Activated naive CD4-positive, alpha-beta T cell treated with anti-CD3 and anti-CD28 coated beads, Interleukin-2, amount 50 U/mL, for 24 hours (primary cell): ENCODE data around the gene ACSF3.
"Not testable (repeated sequence)": the region's sequence is repeated elsewhere in the genome, so short reads cannot be mapped to it uniquely, and the experiment has no call there.

ENCODE experiments used
- H3K27ac Mint-ChIP-seq: one replicate; pipeline ENCODE4 v1.8.0; 2021; ENCODE audit warnings: mild to moderate bottlenecking, mixed read lengths
- H3K27me3 Mint-ChIP-seq: one replicate; pipeline ENCODE4 v1.8.0; 2021; ENCODE audit warnings: mixed read lengths
- H3K36me3 Mint-ChIP-seq: one replicate; pipeline ENCODE4 v1.8.0; 2021; ENCODE audit warnings: mixed read lengths
- H3K4me1 Mint-ChIP-seq: one replicate; pipeline ENCODE4 v1.8.0; 2021; ENCODE audit warnings: mixed read lengths
- H3K4me3 Mint-ChIP-seq: one replicate; pipeline ENCODE4 v1.8.0; 2021; ENCODE audit warnings: mild to moderate bottlenecking, mixed read lengths
- H3K9me3 Mint-ChIP-seq: one replicate; pipeline ENCODE4 v1.8.0; 2021; ENCODE audit warnings: mixed read lengths

The ACSF3 gene

DNA sequence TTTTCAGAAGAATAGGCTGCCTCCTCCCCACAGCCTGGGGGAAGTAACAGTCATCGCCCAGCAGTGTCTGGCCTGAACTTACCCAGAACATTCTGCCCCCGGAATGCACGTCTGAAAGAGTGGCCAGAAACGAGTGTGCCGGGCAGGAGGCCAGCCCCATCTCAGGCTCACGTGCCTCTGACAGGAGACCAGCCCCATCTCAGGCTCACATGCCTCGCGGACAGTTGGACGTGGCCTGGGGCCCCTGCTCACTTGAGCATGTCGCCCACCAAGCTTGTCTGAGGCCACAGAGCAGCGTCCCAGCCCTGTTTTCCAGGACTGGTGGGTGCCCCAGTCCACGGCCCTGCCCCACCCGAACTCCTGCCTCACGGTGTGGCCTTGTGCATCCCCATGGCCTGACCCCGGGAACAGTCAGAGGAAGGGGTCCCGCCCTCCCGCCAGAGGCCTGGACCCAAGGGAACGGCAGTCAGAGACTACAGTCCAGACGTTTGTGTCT, 61.6 kb downstream of the ACSF3 start:
- Mint-ChIP-seq H3K4me1 (no peaks in the 10 kb centered on the region), H3K4me3 (no peak overlapping the region), H3K9me3 (no peaks in the 10 kb centered on the region), H3K36me3 (peaks cover 2% of the 10 kb centered on the region), H3K27ac (no peak overlapping the region), H3K27me3 (no peaks in the 10 kb centered on the region)

DNA sequence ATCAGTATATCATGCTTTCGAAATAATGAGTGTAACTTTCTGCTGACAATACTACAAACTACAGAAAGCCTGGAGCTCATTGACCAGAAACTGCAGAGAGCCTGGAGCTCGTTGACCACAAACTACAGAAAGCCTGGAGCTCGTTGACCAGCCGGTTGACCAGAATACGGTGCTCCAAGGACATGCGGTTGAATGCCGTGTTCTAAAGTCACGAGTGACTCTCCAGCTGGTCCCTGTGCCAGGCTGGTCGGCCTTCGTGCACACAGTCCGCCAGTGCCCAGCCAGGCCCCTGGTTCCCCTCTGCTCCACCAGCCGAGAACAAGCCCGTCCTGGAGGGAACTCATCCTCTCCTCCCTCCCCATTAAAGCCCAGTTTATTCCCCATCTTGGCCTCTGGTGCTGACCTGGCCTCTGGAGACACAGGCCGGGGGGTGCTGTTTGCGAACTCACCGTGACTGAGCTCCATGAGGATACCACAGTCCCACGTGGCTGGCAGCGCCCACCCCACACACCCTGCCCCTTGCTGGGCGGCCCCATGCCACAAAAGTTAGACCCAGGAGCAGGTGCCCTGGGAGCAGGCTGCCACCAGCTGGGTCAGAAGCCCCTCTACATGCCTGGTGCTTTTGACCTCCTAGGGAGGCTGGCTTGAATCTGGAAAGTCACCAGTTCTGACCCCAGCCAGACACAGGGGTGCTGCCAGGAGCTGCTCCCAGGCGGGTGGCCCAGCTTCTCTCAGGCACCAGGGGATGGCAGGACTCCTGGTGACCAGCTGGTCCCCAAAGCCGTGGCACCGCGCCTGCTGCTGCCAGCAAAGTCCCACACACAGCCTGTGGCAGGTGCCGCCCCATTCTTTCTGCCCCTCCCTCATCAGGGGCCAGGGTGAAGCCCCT, 62.4 kb downstream of the ACSF3 start:
- Mint-ChIP-seq H3K9me3 (no peaks in the 10 kb centered on the region), H3K4me3 (no peak overlapping the region), H3K27ac (no peak overlapping the region), H3K36me3 (peaks cover 2% of the 10 kb centered on the region), H3K27me3 (no peaks in the 10 kb centered on the region), H3K4me1 (no peaks in the 10 kb centered on the region)

DNA sequence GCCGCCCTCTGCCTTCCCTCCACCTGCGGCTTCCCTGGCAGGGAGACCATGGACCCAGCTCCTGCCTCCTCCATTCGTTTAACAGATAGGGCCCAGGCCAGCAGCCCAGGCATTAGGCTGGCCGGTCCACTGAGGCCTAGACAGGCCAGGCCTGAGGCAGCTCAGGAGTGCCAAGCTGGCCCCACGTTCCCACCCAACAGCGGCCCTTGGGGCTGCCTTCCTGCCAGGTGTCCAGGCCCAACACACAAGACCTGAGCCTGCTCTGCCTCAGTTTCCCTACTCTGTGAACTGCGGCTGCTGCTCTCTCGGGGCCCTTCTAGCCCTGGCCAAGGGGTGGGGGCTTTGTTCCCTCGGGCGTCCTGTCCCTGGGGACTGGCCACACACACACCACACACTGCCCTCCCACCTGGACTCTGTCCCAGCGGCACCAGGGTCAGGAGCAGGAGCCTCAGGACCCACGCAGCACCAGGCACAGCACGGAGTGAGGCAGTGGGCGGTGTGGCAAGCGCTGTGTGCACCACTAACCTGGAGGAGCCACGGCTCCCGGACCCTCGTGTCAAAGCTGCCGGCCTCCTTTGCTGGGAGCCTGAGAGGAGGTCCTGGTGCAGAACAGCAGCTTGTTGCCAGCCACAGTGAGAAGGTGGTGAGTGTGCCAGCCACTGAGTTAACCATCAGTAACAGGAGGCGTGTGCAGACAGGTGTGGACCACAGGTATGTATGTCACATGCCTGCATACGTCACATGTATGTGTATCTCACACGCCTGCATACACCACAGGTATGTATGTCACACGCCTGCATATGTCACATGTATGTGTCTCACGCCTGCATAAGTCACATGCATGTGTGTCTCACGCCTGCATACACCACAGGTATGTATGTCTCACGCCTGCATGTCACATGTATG, 63.3 kb downstream of the ACSF3 start:
- peaks cover 2% of the 10 kb centered on the region for H3K36me3 Mint-ChIP-seq
- H3K9me3 Mint-ChIP-seq = no peaks in the 10 kb centered on the region
- no peaks in the 10 kb centered on the region for H3K27me3 Mint-ChIP-seq
- H3K4me3 Mint-ChIP-seq = no peak overlapping the region
- no peaks in the 10 kb centered on the region for H3K4me1 Mint-ChIP-seq
- H3K27ac Mint-ChIP-seq = no peak overlapping the region

DNA sequence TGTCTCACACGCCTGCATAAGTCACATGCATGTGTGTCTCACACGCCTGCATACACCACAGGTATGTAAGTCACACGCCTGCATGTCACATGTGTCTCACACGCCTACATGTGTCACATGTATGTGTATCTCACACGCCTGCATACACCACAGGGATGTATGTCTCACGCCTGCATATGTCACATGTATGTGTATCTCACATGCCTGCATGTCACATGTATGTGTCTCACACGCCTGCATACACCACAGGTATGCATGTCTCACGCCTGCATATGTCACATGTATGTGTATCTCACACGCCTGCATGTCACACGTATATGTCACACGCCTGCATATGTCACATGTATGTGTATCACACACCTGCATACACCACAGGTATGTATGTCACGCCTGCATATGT, 64.1 kb downstream of the ACSF3 start:
- Mint-ChIP-seq H3K36me3 (no peaks in the 10 kb centered on the region), H3K4me1 (no peaks in the 10 kb centered on the region), H3K27me3 (no peaks in the 10 kb centered on the region), H3K4me3 (no peak overlapping the region), H3K27ac (peak overlapping the region; percentile 12), H3K9me3 (no peaks in the 10 kb centered on the region)

DNA sequence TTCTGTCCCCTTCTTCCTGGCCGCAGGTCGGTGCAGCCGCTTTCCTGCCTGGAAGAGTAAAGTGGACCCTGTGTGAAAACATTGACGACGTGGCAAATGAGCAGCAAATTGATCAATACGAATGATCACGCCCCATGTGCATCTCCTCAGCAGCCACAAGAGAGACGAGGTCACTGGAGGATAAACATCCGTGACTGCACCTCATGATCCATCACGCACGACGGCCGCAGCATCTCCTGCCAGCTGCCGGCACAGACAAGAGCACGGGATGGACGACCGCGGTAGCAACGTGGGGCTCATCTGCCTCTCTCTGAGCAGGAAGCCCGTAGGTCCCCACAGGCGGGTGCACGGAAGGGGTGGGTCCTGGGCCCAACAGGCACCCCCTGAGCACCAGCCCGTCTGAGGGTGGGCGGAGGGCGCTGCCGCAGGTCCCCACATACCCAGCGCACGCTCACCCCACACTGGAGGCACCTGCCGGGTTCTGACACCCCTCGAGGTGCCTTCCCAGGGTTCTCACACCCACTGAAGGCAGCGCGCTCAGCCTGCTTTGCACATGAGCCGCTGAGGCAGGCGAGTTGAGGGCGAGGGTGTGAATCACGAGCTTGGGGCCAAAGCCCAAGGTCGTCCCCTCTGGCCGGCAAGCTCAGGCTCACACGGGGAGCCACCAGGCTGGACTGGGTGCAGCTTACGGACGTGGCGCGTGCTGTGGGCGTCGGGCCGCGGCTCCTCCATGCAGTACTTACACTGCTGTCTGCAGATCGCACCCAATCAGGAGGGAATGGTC, 65.6 kb downstream of the ACSF3 start:
- H3K4me3 Mint-ChIP-seq = no peak overlapping the region
- no peaks in the 10 kb centered on the region for H3K36me3 Mint-ChIP-seq
- no peaks in the 10 kb centered on the region for H3K9me3 Mint-ChIP-seq
- H3K27me3 Mint-ChIP-seq = no peaks in the 10 kb centered on the region
- no peaks in the 10 kb centered on the region for H3K4me1 Mint-ChIP-seq
- no peak overlapping the region for H3K27ac Mint-ChIP-seq

DNA sequence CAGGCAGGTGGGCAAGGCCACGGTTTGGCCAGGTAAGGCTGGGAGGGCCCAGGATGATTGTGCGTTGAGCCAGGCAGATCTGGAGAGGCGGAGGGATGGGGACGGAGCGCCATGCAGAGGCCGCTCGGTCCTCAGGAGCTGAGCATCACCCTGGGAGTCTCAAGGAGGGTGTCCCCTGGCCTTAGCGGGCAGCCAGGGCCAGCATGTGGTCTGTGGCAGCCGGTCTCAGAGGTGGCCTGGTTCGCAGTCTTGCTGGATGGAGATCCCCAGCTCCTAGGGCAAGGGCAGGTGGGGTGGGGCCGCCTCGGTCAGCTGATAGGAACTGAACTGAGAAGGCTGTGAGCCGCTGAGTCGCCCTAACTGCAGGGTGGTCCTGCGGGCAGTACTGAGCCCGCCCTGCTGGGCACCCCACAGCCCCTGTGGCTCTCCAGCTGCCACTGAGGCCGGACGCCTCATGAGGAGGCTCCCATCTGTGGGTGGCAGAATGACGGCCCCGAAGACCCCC, 66.2 kb downstream of the ACSF3 start:
- Mint-ChIP-seq H3K27ac (no peak overlapping the region), H3K9me3 (no peaks in the 10 kb centered on the region), H3K27me3 (no peaks in the 10 kb centered on the region), H3K4me1 (no peaks in the 10 kb centered on the region), H3K4me3 (no peak overlapping the region), H3K36me3 (no peaks in the 10 kb centered on the region)

DNA sequence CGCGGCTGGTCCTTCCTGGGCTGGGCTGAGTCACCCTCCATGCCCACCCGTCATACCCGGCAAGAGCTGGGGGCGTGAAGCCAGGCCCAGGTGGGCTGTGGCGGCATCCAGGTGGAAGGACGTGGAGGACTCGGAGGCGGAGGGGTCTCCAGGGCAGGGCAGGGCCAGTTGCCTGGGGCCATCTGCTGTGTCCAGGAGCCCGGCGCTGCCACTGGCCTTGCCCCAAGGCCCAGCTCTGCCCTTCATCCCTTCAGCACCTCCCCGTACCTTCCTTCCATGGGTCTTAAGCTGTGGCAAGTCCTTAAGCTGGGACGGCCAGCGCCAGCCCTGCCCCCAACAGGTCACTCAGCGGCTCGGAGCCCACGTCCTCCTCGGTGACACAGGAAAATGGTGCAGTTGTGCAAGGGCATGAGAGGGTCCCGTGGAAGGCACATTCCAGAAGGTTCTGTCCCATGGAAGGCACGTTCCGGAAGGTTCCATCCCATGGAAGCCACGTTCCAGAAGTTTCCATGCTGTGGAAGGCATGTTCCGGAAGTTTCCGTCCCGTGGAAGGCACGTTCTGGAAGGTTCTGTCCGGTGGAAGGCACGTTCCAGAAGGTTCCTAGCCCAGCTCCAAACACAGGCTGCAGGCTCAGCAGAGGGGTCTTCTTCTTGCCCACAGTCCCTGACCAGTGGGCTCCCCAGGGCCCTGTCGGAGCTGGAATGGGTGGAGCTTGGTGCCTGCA, 67.5 kb downstream of the ACSF3 start:
- no peaks in the 10 kb centered on the region for H3K36me3 Mint-ChIP-seq
- H3K9me3 Mint-ChIP-seq = no peaks in the 10 kb centered on the region
- no peak overlapping the region for H3K4me3 Mint-ChIP-seq
- no peaks in the 10 kb centered on the region for H3K4me1 Mint-ChIP-seq
- H3K27ac Mint-ChIP-seq = no peak overlapping the region
- no peaks in the 10 kb centered on the region for H3K27me3 Mint-ChIP-seq

DNA sequence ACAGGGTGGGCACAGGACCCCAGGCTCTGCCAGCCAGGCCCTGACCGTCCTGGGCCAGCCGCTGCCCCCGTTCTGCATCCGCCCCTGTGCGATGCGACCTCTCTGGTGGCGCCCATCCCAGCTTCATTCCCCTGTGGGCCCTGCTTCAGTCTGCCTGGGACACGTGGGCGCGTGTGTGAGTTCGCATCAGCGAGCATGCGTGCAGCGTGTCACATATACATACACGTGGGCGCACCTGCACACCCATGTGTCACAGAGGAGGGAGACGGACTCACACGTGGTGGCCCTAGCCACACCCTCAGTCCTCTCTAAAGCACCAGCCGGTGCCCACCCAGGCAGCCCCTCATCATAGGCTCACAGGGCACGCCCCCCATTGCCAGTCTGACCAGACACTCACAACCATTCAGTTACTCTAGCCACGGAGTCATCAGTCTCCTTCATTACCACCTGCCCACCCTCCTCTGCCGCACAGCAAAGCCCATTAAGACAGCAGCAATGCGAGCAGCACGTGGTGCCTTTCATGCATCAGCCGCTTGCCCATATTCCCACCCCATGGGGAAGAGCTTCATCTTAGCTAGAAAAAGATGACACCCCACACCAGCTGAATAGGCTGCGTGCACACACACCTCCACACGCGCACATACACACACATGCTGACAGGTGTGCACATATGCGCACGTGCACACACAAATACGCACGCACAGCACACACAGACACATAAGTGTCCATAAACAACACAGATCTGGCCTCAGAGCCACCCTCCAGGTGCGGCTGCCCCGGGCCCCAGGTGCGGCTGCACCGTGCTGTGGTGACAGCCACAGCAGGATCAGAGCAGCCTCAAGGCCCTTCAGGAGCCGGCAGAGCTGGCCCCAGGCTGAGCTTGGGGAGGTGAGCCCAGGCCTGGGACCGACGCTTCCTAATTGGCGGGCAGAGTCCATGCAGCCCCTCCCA, 68.4 kb downstream of the ACSF3 start:
- H3K9me3 Mint-ChIP-seq = no peaks in the 10 kb centered on the region
- H3K36me3 Mint-ChIP-seq = no peaks in the 10 kb centered on the region
- H3K27me3 Mint-ChIP-seq = no peaks in the 10 kb centered on the region
- H3K4me1 Mint-ChIP-seq = no peaks in the 10 kb centered on the region
- H3K27ac Mint-ChIP-seq = no peak overlapping the region
- H3K4me3 Mint-ChIP-seq = no peak overlapping the region

DNA sequence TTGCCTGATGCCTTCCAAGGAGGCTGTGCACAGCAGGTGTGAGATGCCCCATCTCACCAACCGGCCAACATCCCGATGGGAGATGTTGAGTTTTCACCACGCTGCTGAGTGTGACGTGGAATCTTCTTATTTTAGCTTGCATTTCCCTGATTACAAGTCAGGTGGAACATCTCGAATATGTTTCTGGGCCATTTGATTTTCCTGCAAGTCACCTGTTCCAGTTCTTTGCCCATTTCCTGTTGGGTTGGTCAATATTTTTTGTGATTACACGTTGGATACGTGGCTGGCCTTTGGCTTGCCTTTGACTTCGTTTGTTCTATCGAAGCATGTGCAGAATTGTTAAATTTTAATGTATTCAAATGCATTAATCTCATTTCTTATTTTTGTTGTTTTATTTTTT, 69.6 kb downstream of the ACSF3 start:
- Mint-ChIP-seq H3K36me3 (no peaks in the 10 kb centered on the region), H3K4me3 (no peak overlapping the region), H3K4me1 (no peaks in the 10 kb centered on the region), H3K27ac (no peak overlapping the region), H3K27me3 (no peaks in the 10 kb centered on the region), H3K9me3 (no peaks in the 10 kb centered on the region)

DNA sequence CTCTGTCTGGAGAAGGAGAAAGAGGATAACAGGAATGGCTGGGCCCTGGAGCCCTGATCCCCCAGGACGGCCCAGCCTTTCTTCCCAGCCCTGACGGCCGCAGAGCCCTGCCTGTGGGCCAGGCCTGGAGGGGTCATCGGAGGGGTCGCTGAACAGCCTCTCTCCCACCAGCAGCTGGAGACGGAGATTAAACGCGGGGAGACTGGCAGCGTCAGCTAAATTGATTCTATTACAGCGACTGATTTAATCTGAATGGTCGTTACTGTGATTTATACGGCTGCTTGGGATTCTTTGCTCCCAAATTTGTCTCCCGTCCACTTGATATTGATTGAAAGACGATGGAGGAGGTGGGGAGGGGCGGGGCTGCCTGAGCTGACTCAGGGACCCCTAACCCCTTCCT, 70.8 kb downstream of the ACSF3 start:
- no peak overlapping the region for H3K27ac Mint-ChIP-seq
- H3K9me3 Mint-ChIP-seq = no peaks in the 10 kb centered on the region
- H3K4me3 Mint-ChIP-seq = no peak overlapping the region
- H3K27me3 Mint-ChIP-seq = no peaks in the 10 kb centered on the region
- H3K4me1 Mint-ChIP-seq = no peaks in the 10 kb centered on the region
- H3K36me3 Mint-ChIP-seq = no peaks in the 10 kb centered on the region

DNA sequence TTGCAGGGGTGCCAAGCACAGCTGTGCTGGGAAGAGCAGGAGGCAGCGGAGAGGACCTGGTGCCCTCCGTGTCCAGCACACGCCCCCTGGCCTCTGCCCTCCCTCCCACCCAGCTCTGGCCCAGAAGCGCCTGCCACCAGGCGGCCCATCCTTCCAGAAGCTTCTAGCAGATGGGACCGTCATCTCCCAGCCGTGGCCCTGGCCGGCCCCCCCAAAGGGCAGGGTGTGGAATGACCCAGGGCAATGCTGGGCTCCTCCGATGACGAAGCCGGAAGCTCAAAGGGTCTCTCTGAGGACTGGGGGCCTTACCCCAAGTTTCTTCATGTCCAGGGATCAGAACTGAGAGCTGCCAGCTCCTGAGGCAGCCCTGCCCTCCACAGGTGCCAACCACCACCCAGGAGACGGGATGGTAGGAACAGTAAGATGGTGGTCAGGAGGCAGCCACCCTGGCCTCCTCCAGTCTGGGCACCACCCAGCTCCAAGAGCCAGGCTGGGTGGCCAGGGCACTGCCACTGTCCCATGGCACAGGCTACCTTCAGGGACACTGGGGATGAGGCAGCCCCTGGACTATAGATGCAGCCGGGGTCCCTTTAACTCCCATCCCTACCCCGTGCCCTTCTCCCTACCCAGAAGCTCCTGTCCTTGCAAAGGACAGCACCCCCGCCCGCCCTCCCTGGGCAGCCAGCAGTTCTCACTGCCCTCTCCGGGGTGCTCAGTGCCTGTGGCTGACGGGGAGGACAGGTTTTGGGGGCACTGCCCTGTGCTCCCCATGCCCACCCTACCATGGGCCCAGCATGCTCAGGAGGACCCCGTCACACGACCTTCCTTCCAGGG, 71.4 kb downstream of the ACSF3 start:
- no peaks in the 10 kb centered on the region for H3K9me3 Mint-ChIP-seq
- H3K4me3 Mint-ChIP-seq = no peak overlapping the region
- H3K36me3 Mint-ChIP-seq = no peaks in the 10 kb centered on the region
- no peaks in the 10 kb centered on the region for H3K4me1 Mint-ChIP-seq
- no peaks in the 10 kb centered on the region for H3K27me3 Mint-ChIP-seq
- no peak overlapping the region for H3K27ac Mint-ChIP-seq

DNA sequence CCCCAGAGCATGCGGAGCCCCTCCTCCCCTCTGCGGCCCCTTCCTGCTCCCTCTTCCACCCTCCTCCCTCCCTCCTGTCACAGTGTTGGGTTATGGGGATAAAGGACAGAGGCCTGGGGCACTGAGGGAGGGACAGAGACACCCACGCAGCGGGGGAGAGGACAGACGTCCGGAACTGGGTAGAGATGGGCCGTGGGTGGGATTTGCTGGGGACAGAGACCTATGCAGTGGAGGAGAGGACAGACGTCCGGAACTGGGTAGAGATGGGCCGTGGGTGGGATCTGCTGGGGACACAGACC, 72.0 kb downstream of the ACSF3 start:
- not testable (repeated sequence) for H3K9me3 Mint-ChIP-seq, H3K27me3 Mint-ChIP-seq, H3K4me3 Mint-ChIP-seq, H3K36me3 Mint-ChIP-seq, H3K27ac Mint-ChIP-seq, H3K4me1 Mint-ChIP-seq

DNA sequence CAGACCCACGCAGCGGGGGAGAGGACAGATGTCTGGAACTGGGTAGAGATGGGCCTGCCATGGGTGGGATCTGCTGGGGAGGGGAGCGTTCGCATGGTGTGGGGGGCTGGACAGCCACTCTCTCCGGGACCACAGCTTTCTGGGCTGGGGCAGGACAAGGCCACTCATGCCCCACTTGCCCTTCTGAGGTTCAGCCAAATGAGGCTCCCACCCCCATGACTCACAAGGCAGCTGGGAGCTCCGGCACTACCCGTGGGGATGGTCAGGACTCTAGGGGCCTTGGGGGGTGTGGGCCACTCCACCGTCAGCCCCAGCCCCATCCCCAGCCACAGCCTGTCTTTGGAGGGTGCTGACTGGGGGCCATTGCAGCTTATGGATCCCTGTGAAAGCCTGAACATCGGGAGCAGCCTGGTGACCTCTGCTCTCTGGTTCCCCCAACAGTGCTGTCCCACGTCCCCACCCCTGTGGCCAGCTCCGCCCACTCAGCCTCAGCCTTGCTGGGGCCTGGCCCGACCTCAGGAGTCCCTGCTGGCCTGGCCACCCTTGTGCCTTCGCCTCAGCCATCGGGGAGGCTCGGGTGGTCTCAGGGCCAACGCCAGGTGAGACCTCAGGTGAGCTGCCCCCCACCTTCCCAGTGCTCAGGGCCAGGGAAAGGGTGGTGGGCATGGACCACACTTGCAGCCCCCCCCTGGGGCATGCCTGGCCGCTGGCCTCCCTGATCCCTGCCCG, 73.2 kb downstream of the ACSF3 start:
- no peaks in the 10 kb centered on the region for H3K9me3 Mint-ChIP-seq
- no peak overlapping the region for H3K4me3 Mint-ChIP-seq
- peaks cover 6% of the 10 kb centered on the region for H3K4me1 Mint-ChIP-seq
- H3K27me3 Mint-ChIP-seq = no peaks in the 10 kb centered on the region
- H3K36me3 Mint-ChIP-seq = no peaks in the 10 kb centered on the region
- H3K27ac Mint-ChIP-seq = no peak overlapping the region
